ENCODE measurements around the gene LMX1B.

DNA sequence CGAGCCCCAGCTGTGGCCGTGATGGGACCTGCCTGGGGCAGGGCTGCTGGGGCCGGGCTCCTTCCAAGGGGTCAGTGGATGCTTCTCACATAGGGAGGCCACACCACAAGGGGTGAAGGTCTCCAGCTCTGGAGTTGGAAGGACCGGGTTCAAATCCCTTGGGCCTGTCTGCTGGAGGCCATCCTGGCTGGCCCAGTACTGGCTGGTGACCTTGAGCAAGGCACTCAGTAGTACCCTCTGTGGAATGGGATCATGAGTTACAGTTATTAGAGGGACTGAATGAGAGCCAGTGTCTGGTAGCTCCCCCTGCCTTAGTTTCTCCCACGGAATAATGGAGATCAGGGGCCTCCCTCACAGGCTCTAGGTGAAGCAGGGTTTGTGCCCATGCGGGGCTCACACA, 58.3 kb downstream of the LMX1B start:
- TF ChIP-seq, protein P1, sequence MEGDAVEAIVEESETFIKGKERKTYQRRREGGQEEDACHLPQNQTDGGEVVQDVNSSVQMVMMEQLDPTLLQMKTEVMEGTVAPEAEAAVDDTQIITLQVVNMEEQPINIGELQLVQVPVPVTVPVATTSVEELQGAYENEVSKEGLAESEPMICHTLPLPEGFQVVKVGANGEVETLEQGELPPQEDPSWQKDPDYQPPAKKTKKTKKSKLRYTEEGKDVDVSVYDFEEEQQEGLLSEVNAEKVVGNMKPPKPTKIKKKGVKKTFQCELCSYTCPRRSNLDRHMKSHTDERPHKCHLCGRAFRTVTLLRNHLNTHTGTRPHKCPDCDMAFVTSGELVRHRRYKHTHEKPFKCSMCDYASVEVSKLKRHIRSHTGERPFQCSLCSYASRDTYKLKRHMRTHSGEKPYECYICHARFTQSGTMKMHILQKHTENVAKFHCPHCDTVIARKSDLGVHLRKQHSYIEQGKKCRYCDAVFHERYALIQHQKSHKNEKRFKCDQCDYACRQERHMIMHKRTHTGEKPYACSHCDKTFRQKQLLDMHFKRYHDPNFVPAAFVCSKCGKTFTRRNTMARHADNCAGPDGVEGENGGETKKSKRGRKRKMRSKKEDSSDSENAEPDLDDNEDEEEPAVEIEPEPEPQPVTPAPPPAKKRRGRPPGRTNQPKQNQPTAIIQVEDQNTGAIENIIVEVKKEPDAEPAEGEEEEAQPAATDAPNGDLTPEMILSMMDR (IDR thresholded peaks at IDR 0.05; ENCODE audit: insufficient read depth, low read length, poor library complexity, severe bottlenecking), result no peak
- no peak for TF ChIP-seq EZH2phosphoT487 (conservative IDR thresholded peaks at IDR 0.05; ENCODE audit: low read length)

Measured in SU-DHL-6 (cell line).